ENCODE measurements around the gene ZNF443. TPM values are rescaled to one million over a fixed set of nuclear protein-coding genes. Genes with fewer than 3 reads are reported as not detected.

ZNF443 gene
- total RNA-seq (2011; cell fraction: chromatin; rRNA removed; ENCODE audit: low replicate concordance) = 4.7 and 14.6 TPM in 2 replicates
- 2.7 and 4.1 TPM in 2 replicates for total RNA-seq (2011; cell fraction: nucleolus; rRNA removed)
- 3.9 and 4.6 TPM in 2 replicates for total RNA-seq (2011; cell fraction: nucleoplasm; rRNA removed)
- 1.4 and 1.7 TPM in 2 replicates for total RNA-seq (2014; rRNA removed)
- 4.9 and 5.2 TPM in 2 replicates for total RNA-seq (2014; rRNA removed; fragmentation: Illumina TruSeq; extraction: Trizol)
- total RNA-seq (2015; rRNA removed; fragmentation: Illumina TruSeq; extraction: Trizol) = 3.8 and 4.1 TPM in 2 replicates
- total RNA-seq (2021) = 2.2 and 2.8 TPM in 2 replicates
- 3.2 and 4.1 TPM in 2 replicates for polyA plus RNA-seq (2011; rRNA removed)
- polyA plus RNA-seq (2011; cell fraction: cytosol; rRNA removed) = 0.55 and 1.1 TPM in 2 replicates
- polyA plus RNA-seq (2011; cell fraction: nucleus; rRNA removed) = 2.2 and 2.9 TPM in 2 replicates
- 1.4 and 2.2 TPM in 2 replicates for polyA plus RNA-seq (2012)
- 2.1 and 2.5 TPM in 2 replicates for polyA plus RNA-seq (2014; fragmentation: Illumina TruSeq; extraction: Trizol)
- polyA plus RNA-seq (2014; fragmentation: Nextera tagmentation; extraction: Ambion mirVana) = 1 to 10 TPM; 2.0 to 4.0 TPM
- 0.77 and 1.5 TPM in 2 replicates for polyA plus RNA-seq (2014; rRNA removed)
- polyA minus RNA-seq (2011; rRNA and poly(A)+ RNA removed) = 6.8 and 8.4 TPM in 2 replicates
- 1.6 and 1.7 TPM in 2 replicates for polyA minus RNA-seq (2011; cell fraction: cytosol; rRNA and poly(A)+ RNA removed)
- 2.8 and 6.9 TPM in 2 replicates for polyA minus RNA-seq (2011; cell fraction: nucleus; rRNA and poly(A)+ RNA removed)
- percentile 80 among the genes with signal in this experiment for Bru-seq, nascent RNA
- percentile 83 among the genes with signal in this experiment for BruChase-seq, experiment 1, labeled RNA remaining after a 2-hour chase
- percentile 88 among the genes with signal in this experiment for BruChase-seq, experiment 2, labeled RNA remaining after a 6-hour chase
- long read RNA-seq, experiment 1, transcript ZNF443-201 (4 exons, 2,663 nt) = major isoform, 5 of 6 reads
- long read RNA-seq, experiment 1, partial matches to known transcripts = 0 of 6 reads
- long read RNA-seq, experiment 1, other reads (novel, unspliced or antisense) = 1 of 6 reads
- long read RNA-seq, experiment 2 = 0 reads
- long read RNA-seq, experiment 3, partial matches to known transcripts = 0 of 4 reads
- long read RNA-seq, experiment 3, other reads (novel, unspliced or antisense) = 1 of 4 reads

- BruUV-seq (replicated peaks) = TSS peak; percentile 45
- peak within 1 kb of the TSS; percentile 58 to 98 for H3K9ac ChIP-seq (ENCODE audit: insufficient read depth in 1 of 2, low read depth in 2 of 2, low read length in 2 of 2)
- no peaks in the 10 kb centered on the region for H3K9me1 ChIP-seq (ENCODE audit: control insufficient read depth, insufficient read depth, low read length)
- H3K36me3 ChIP-seq (ENCODE audit: control insufficient read depth, insufficient read depth, low read length) = no peaks in the 10 kb centered on the region
- FAIRE-seq = peak; percentile 96
- H3K27ac ChIP-seq (ENCODE audit: extremely low read depth, low read depth, low read length) = peak within 1 kb of the TSS; percentile 77
- ChIA-PET POLR2A (interaction anchor here (0.6 to 1.8 kb wide), 4 partner anchors 10 to 170 kb away, joined by 4 to 6 read pairs (median 4); partner anchors contain the start of gene ZNF799), CTCF (ENCODE audit: low intra/inter-chr PET ratio) (no interaction called here)
- peak within 1 kb of the TSS; percentile 94 for H2AFZ ChIP-seq (ENCODE audit: low read depth, low read length)
- no peaks in the 10 kb centered on the region; the same call in 2 of the 3 replicates for H3K79me2 ChIP-seq (ENCODE audit: control insufficient read depth, insufficient read depth, low read length)
- H3K4me3 ChIP-seq = peak within 1 kb of the TSS; percentile 59
- H3K4me2 ChIP-seq (ENCODE audit: insufficient read depth, low read length) = peak within 1 kb of the TSS; percentile 88
- peaks cover 0 to 10% of the 10 kb centered on the region in 2 experiments; a peak in 2 of 5 replicates for H3K4me1 ChIP-seq (replicated peaks in 1 of 2; ENCODE audit: control insufficient read depth in 2 of 2, insufficient read depth in 2 of 2, low read length in 2 of 2)
- intact Hi-C loops (cut with micrococcal nuclease) (no loop called here), in situ Hi-C loops (cut with MboI) (loop anchor here (5.0 kb wide), 1 partner anchor 38 kb away; the partner anchor contains the start of gene ZNF799)
- no peaks in the 10 kb centered on the region for H3K27me3 ChIP-seq (ENCODE audit: control insufficient read depth in 2 of 2, insufficient read depth in 2 of 2, low read length in 2 of 2)
- DNase-seq (ENCODE audit: extremely low read depth in 1 of 4, low spot score in 3 of 4) = peak; percentile 90 to 98 (median 92)
- H3K9me3 ChIP-seq (replicated peaks; ENCODE audit: control insufficient read depth, insufficient read depth, low read depth, low read length) = no peaks in the 10 kb centered on the region
- ATAC-seq = peak; percentile 98
- H4K20me1 ChIP-seq (replicated peaks; ENCODE audit: control insufficient read depth, insufficient read depth, low read length) = no peaks in the 10 kb centered on the region
- under 1% methylated on average over 25 of the region's 59 CpGs for WGBS (ENCODE audit: insufficient coverage, low coverage, missing lambda C conversion rate)
- no peak for TF ChIP-seq NFATC3 (IDR thresholded peaks at IDR 0.05)
- TF ChIP-seq ZNF280A (IDR thresholded peaks at IDR 0.05; ENCODE audit: low read depth, partially characterized antibody) = no peak
- no peak for TF ChIP-seq NFE2 (IDR thresholded peaks at IDR 0.05; ENCODE audit: low read depth)
- no peak for TF ChIP-seq SMAD1 (IDR thresholded peaks at IDR 0.05; ENCODE audit: low read depth, low read length, partially characterized antibody)
- no peak for TF ChIP-seq ZBTB7A (IDR thresholded peaks at IDR 0.05; ENCODE audit: borderline replicate concordance, control insufficient read depth, low read depth, low read length)
- TF ChIP-seq TFAP4 (CRISPR knock-in tag; IDR thresholded peaks at IDR 0.05; ENCODE audit: borderline replicate concordance) = peak; percentile 69; the same call in 1 of the 2 replicates
- TF ChIP-seq PML (IDR thresholded peaks at IDR 0.05; ENCODE audit: low read length) = peak; percentile 33; the same call in 1 of the 2 replicates
- peak; percentile 75 to 80 for TF ChIP-seq NRF1 (conservative IDR thresholded peaks at IDR 0.05 in 1 of 2, IDR thresholded peaks at IDR 0.05 in 1 of 2)
- no peak for TF ChIP-seq MXI1 (IDR thresholded peaks at IDR 0.05; ENCODE audit: low read depth, low read length)
- no peak for TF ChIP-seq TAF9B (IDR thresholded peaks at IDR 0.05; ENCODE audit: partially characterized antibody)
Observed at GRCh38 chr19:12440541-12441316, at the start of gene ZNF443. ZNF443 (minus strand) TSS chr19:12441021; CDS start chr19:12440914, 107 bp downstream.

Measured in K562 (cell line).